ENCODE measurements around the gene SCGB2B2.

Gene SCGB2B2

GRCh38 chr19:34664168-34664567 lies 12.8 kb downstream of the SCGB2B2 start:
- DNase-seq (ENCODE audit: extremely low read depth, low read depth), result no peak
- TF ChIP-seq CTCF (IDR thresholded peaks at IDR 0.05; ENCODE audit: low read depth, low read length), result no peak

GRCh38 chr19:34662919-34663318 lies 14.0 kb downstream of the SCGB2B2 start:
- DNase-seq (ENCODE audit: extremely low read depth, low read depth), result no peak

GRCh38 chr19:34661357-34661756 lies 15.6 kb downstream of the SCGB2B2 start:
- TF ChIP-seq CTCF (IDR thresholded peaks at IDR 0.05; ENCODE audit: low read depth, low read length), result no peak
- no peak for DNase-seq (ENCODE audit: extremely low read depth, low read depth)

More at GRCh38 chr19:34662919-34663318, 14.0 kb downstream of the SCGB2B2 start:
- peak; percentile 15 for TF ChIP-seq CTCF (IDR thresholded peaks at IDR 0.05; ENCODE audit: low read depth, low read length)

GRCh38 chr19:34655651-34656050 lies 21.3 kb downstream of the SCGB2B2 start:
- DNase-seq (ENCODE audit: extremely low read depth, low read depth), result no peak
- no peak for TF ChIP-seq CTCF (IDR thresholded peaks at IDR 0.05; ENCODE audit: low read depth, low read length)

GRCh38 chr19:34654796-34655195 lies 22.2 kb downstream of the SCGB2B2 start:
- TF ChIP-seq CTCF (IDR thresholded peaks at IDR 0.05; ENCODE audit: low read depth, low read length), result no peak
- no peak for DNase-seq (ENCODE audit: extremely low read depth, low read depth)

GRCh38 chr19:34651747-34652146 lies 25.2 kb downstream of the SCGB2B2 start:
- DNase-seq (ENCODE audit: extremely low read depth, low read depth), result no peak
- no peak for TF ChIP-seq CTCF (IDR thresholded peaks at IDR 0.05; ENCODE audit: low read depth, low read length)

GRCh38 chr19:34649886-34650543 lies 26.9 kb downstream of the SCGB2B2 start:
- TF ChIP-seq CTCF (IDR thresholded peaks at IDR 0.05; ENCODE audit: low read depth, low read length), result no peak
- no peak for DNase-seq (ENCODE audit: extremely low read depth, low read depth)
